ENCODE data around the gene M6PR.

GRCh38 chr12:8899830-8900229, 49.6 kb downstream of the M6PR start:
- TF ChIP-seq CTCF (IDR thresholded peaks at IDR 0.05; ENCODE audit: control extremely low read depth in 1 of 3, insufficient read depth in 1 of 3, low read depth in 1 of 3, low read length in 3 of 3), result no peak
- TF ChIP-seq, protein P1, sequence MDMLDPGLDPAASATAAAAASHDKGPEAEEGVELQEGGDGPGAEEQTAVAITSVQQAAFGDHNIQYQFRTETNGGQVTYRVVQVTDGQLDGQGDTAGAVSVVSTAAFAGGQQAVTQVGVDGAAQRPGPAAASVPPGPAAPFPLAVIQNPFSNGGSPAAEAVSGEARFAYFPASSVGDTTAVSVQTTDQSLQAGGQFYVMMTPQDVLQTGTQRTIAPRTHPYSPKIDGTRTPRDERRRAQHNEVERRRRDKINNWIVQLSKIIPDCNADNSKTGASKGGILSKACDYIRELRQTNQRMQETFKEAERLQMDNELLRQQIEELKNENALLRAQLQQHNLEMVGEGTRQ (IDR thresholded peaks at IDR 0.05; ENCODE audit: low read length), result no peak
- TF ChIP-seq KDM1A (IDR thresholded peaks at IDR 0.05; ENCODE audit: borderline replicate concordance, low read length), result no peak
- TF ChIP-seq ZNF274 (IDR thresholded peaks at IDR 0.05; ENCODE audit: borderline replicate concordance, extremely low read depth, low read length), result no peak

Data from H1 (cell line).